ENCODE results near the gene STEAP1B.
"Not testable (repeated sequence)": the region's sequence is repeated elsewhere in the genome, so short reads cannot be mapped to it uniquely, and the experiment has no call there.

Gene STEAP1B

DNA sequence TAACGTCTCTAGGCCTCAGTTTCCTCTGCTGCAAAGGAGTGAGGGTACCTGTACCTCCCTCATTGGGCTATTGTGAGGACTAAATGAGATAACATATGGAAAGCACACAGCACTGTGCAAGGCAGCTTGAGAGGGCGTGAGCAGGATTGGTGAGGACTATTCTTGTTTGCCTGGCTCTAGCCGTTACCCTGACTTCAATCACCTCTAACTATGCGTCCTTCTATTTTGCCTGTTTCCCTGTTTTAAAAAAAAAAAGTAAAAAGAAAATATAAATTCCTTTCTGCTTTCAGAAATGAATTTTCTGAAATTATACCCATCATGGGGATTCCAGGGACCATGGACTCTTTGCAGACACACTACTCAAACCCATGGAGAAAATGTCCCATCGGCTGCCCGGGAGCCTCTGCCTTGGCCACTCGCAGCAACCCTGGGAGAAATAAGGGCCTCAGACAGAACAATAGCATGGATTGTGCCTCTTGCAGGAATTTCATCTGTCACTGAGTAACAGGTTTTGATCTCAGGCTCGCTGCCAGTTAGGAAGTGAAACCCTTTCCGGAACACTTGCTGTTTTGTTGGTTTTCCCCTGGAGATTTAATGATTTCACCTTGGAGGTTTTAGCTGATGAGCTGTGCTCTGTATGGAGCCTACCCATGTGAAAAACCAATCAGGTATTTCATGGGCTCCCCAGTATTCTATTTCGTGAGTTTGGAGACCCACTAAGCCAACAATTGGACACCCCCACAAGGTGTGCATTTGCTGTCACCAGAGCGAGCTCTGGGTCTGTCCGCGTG lies 55.6 kb downstream of the STEAP1B start:
- Histone ChIP-seq H3K4me3 (ENCODE audit: insufficient read depth, low read depth, low read length) (no peak overlapping the region), H3K9me3 (ENCODE audit: control insufficient read depth, low read length) (no peaks in the 10 kb centered on the region), H3K4me1 (ENCODE audit: control insufficient read depth, insufficient read depth, low read length) (peaks cover 6% of the 10 kb centered on the region), H3K27me3 (ENCODE audit: control insufficient read depth, insufficient read depth, low read length, poor library complexity, severe bottlenecking) (no peaks in the 10 kb centered on the region), H3K27ac (ENCODE audit: insufficient read depth, low read depth, low read length, poor library complexity, severe bottlenecking) (no peak overlapping the region), H3K36me3 (ENCODE audit: control insufficient read depth, insufficient read depth, low read length) (no peaks in the 10 kb centered on the region)
- WGBS, 2 experiments: 90 to 93% methylated on average over 12 to 13 of the region's 13 CpGs

DNA sequence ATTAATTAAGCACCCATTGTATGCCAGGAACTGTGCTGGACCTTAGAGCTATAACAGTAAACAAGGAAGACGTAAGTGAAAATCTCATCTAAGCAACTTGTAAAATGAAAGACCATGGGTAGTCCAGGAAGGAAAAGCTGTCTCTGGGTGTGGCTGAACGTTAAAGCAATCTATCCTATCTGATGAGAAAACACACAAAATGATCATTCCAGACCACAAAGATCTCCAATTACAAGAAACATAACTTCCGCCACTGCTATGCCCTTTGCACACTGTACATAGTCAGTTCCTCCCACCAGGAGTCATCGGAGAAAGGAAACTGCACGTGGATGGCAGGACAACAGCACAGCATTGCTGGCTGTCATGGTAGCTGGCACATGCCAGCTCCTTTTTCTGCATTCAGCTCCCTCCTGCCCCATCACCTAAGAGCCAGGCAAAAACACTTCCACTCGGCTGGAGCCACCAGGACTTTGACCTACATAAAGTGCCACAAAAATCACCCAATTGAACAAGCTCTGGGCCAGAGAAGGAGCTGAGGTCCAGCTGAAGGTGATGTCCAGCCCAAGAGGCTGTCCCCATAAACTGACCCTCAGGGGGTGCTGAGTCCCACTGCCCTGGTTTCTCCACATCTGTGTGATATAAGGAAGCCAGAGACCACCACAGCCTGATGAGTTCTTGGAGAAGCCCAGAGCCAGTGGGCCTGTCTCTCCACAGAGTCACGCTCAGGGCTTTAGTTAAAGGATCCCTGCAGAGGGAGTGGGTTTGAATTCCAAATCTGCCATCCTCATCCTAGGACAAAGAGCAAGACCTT lies 56.4 kb downstream of the STEAP1B start:
- H3K4me3 ChIP-seq (ENCODE audit: insufficient read depth, low read depth, low read length): no peak overlapping the region
- H3K36me3 ChIP-seq (ENCODE audit: control insufficient read depth, insufficient read depth, low read length): no peaks in the 10 kb centered on the region
- no peak overlapping the region for H3K27ac ChIP-seq (ENCODE audit: insufficient read depth, low read depth, low read length, poor library complexity, severe bottlenecking)
- H3K27me3 ChIP-seq (ENCODE audit: control insufficient read depth, insufficient read depth, low read length, poor library complexity, severe bottlenecking): no peaks in the 10 kb centered on the region
- peaks cover 6% of the 10 kb centered on the region for H3K4me1 ChIP-seq (ENCODE audit: control insufficient read depth, insufficient read depth, low read length)
- H3K9me3 ChIP-seq (ENCODE audit: control insufficient read depth, low read length): no peaks in the 10 kb centered on the region
- WGBS, 2 experiments: 89 to 91% methylated on average over 7 of the region's 7 CpGs

DNA sequence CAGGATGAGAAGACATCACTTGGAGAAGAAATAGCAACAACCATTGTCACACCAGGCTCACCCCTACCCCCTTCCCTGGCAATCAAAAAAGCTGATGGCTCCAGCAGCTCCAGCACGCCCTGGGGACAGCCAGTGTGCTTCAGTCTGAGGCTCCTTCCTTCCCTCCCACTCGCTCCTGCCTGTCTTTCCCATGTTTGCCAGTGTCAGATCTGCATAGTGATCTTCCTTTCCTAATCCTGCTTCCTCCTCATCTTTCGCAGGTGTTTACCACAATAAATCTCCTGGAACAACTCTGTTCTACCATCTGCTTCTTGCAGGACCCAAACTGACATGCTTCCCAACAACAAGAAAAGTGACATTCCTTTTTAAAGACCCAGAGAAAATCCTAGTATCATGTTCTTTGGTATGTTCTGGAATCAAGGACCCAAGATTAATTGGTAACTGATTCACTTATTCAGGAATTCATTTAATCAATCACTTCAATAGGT lies 57.1 kb downstream of the STEAP1B start:
- H3K4me1 ChIP-seq (ENCODE audit: control insufficient read depth, insufficient read depth, low read length): peaks cover 6% of the 10 kb centered on the region
- no peak overlapping the region for H3K4me3 ChIP-seq (ENCODE audit: insufficient read depth, low read depth, low read length)
- no peaks in the 10 kb centered on the region for H3K36me3 ChIP-seq (ENCODE audit: control insufficient read depth, insufficient read depth, low read length)
- WGBS, 2 experiments: 84 to 87% methylated on average over 3 of the region's 3 CpGs
- no peak overlapping the region for H3K27ac ChIP-seq (ENCODE audit: insufficient read depth, low read depth, low read length, poor library complexity, severe bottlenecking)
- H3K27me3 ChIP-seq (ENCODE audit: control insufficient read depth, insufficient read depth, low read length, poor library complexity, severe bottlenecking): no peaks in the 10 kb centered on the region
- no peaks in the 10 kb centered on the region for H3K9me3 ChIP-seq (ENCODE audit: control insufficient read depth, low read length)

DNA sequence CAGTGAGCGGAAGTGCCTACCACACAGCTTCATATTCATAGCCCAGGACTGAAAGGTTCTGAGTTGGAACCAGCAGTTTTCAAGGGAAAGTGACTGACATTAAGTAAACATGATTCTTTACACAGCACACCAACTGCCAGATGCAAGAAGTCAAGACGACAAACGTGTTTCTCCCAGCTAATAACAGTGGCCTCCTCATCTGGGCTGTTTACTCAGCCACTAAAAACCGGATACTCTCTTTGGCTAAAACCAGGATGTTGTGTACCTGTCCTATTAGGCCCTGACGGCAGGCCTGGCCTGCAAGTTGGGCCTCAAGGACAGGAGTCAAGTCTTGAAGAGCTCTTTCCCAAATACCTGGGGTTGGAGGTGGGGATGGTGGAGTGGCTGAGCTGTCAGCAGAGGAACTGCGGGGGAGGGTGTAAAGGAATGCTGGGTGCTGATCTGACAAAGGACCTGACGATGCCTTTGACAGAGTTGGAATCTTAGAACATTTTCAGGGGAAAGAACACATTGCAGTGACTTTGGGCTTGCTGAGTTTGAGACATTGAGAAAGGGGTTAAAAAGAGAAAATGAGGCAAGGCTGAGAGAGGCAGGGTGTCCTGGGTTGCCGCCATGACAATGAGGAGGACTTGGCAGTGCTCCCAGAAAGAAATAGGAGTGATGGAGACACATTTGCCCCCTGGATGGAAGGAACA lies 57.7 kb downstream of the STEAP1B start:
- no peaks in the 10 kb centered on the region for H3K9me3 ChIP-seq (ENCODE audit: control insufficient read depth, low read length)
- H3K27ac ChIP-seq (ENCODE audit: insufficient read depth, low read depth, low read length, poor library complexity, severe bottlenecking): no peak overlapping the region
- peaks cover 6% of the 10 kb centered on the region for H3K4me1 ChIP-seq (ENCODE audit: control insufficient read depth, insufficient read depth, low read length)
- no peak overlapping the region for H3K4me3 ChIP-seq (ENCODE audit: insufficient read depth, low read depth, low read length)
- WGBS, 2 experiments: 70 to 74% methylated on average over 8 of the region's 8 CpGs
- H3K36me3 ChIP-seq (ENCODE audit: control insufficient read depth, insufficient read depth, low read length): no peaks in the 10 kb centered on the region
- no peaks in the 10 kb centered on the region for H3K27me3 ChIP-seq (ENCODE audit: control insufficient read depth, insufficient read depth, low read length, poor library complexity, severe bottlenecking)

DNA sequence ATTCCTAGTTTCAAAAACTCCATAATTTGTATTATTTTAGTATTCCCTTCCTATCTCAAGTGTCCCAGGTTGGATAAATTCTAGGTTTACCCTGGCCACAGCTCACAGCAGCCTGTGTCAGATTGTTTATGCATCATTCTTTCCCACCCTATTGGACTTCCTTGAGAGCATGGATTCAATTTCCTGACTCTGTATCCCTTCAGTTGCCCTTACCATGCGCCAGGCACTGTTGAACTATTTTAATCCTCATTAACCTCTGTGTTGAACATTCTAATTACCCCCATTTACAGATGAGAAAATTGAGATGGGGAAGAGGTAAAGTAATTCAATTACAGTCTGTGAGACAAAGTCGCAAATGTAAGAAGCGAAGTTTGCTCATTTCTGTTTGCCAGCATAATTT lies 58.8 kb downstream of the STEAP1B start:
- WGBS, 2 experiments: 97% methylated on average over 3 of the region's 3 CpGs

DNA sequence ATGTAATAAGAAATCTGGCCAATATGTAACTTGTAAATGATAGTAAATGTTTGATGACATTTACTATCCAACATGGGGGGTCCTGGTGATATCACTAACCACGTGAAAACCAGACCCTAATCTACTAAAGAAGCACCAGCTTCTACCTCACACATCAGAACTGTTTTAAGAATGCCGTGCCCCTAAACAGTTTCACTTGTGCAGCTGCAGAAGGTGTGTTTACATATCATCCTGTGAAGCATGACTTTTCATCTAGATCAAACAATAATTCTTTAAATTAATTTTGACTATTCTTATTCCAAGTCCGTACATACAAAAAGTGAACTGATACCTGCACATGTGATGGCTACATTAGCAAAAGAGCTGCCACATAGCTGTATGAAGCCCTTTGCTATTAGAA lies 61.0 kb downstream of the STEAP1B start:
- H3K4me3 ChIP-seq (ENCODE audit: insufficient read depth, low read depth, low read length): no peak overlapping the region
- WGBS, 2 experiments: 94% methylated on average over 3 of the region's 3 CpGs

More for the DNA sequence above, 58.8 kb downstream of the STEAP1B start:
- Histone ChIP-seq H3K27me3 (ENCODE audit: control insufficient read depth, insufficient read depth, low read length, poor library complexity, severe bottlenecking) (no peaks in the 10 kb centered on the region), H3K4me1 (ENCODE audit: control insufficient read depth, insufficient read depth, low read length) (peaks cover 6% of the 10 kb centered on the region), H3K4me3 (ENCODE audit: insufficient read depth, low read depth, low read length) (no peak overlapping the region), H3K36me3 (ENCODE audit: control insufficient read depth, insufficient read depth, low read length) (no peaks in the 10 kb centered on the region), H3K9me3 (ENCODE audit: control insufficient read depth, low read length) (no peaks in the 10 kb centered on the region), H3K27ac (ENCODE audit: insufficient read depth, low read depth, low read length, poor library complexity, severe bottlenecking) (no peak overlapping the region)

DNA sequence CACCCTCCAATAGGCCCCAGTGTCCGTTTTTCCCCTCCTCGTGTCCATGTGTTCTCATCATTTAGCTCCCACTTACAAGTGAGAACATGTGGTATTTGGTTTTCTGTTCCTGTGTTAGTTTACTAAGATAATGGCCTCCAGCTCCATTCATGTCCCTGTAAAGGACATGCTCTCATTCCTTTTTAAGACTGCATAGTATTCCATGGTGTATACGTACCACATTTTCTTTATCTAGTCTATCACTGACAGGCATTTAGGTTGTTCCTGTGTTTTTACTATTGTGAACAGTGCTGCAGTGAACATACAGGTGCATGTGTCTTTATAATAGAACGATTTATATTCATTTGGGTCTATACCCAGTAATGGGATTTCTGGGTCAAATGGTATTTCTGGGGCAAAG lies 63.4 kb downstream of the STEAP1B start:
- H3K4me1 ChIP-seq (ENCODE audit: control insufficient read depth, insufficient read depth, low read length): peaks cover 12% of the 10 kb centered on the region
- H3K36me3 ChIP-seq (ENCODE audit: control insufficient read depth, insufficient read depth, low read length); H3K27ac ChIP-seq (ENCODE audit: insufficient read depth, low read depth, low read length, poor library complexity, severe bottlenecking); H3K27me3 ChIP-seq (ENCODE audit: control insufficient read depth, insufficient read depth, low read length, poor library complexity, severe bottlenecking); H3K9me3 ChIP-seq (ENCODE audit: control insufficient read depth, low read length); H3K4me3 ChIP-seq (ENCODE audit: insufficient read depth, low read depth, low read length): not testable (repeated sequence)
- WGBS, 2 experiments: 85 to 99% methylated on average over 4 of the region's 4 CpGs

More for the DNA sequence above, 61.0 kb downstream of the STEAP1B start:
- no peaks in the 10 kb centered on the region for H3K27me3 ChIP-seq (ENCODE audit: control insufficient read depth, insufficient read depth, low read length, poor library complexity, severe bottlenecking)
- no peak overlapping the region for H3K27ac ChIP-seq (ENCODE audit: insufficient read depth, low read depth, low read length, poor library complexity, severe bottlenecking)
- no peaks in the 10 kb centered on the region for H3K9me3 ChIP-seq (ENCODE audit: control insufficient read depth, low read length)
- H3K36me3 ChIP-seq (ENCODE audit: control insufficient read depth, insufficient read depth, low read length): no peaks in the 10 kb centered on the region
- H3K4me1 ChIP-seq (ENCODE audit: control insufficient read depth, insufficient read depth, low read length): peaks cover 6% of the 10 kb centered on the region

DNA sequence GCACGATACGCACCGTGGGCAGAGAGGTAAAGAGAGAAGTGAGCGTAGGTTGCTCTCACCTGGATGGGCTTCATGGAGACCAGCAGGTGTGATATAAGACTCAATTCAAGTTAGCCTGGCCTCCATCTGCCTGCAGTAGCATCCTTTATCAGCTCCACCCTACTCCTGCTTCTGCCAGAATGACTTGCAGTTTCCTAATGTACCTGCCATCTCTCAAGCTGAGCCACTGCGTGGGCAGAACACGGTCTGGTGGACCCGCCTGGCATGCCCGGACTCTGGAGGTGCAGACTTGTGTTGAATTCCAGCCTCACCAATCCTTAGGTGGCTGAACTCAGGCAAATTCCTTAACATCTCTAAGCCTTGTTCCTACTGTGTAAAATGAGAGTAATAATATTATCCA lies 64.3 kb downstream of the STEAP1B start:
- 95 to 97% methylated on average over 8 of the region's 8 CpGs for WGBS, 2 experiments
- H3K27me3 ChIP-seq (ENCODE audit: control insufficient read depth, insufficient read depth, low read length, poor library complexity, severe bottlenecking): no peaks in the 10 kb centered on the region
- H3K27ac ChIP-seq (ENCODE audit: insufficient read depth, low read depth, low read length, poor library complexity, severe bottlenecking): no peak overlapping the region
- H3K36me3 ChIP-seq (ENCODE audit: control insufficient read depth, insufficient read depth, low read length): no peaks in the 10 kb centered on the region
- H3K4me1 ChIP-seq (ENCODE audit: control insufficient read depth, insufficient read depth, low read length): peaks cover 12% of the 10 kb centered on the region
- H3K4me3 ChIP-seq (ENCODE audit: insufficient read depth, low read depth, low read length): no peak overlapping the region
- H3K9me3 ChIP-seq (ENCODE audit: control insufficient read depth, low read length): no peaks in the 10 kb centered on the region

DNA sequence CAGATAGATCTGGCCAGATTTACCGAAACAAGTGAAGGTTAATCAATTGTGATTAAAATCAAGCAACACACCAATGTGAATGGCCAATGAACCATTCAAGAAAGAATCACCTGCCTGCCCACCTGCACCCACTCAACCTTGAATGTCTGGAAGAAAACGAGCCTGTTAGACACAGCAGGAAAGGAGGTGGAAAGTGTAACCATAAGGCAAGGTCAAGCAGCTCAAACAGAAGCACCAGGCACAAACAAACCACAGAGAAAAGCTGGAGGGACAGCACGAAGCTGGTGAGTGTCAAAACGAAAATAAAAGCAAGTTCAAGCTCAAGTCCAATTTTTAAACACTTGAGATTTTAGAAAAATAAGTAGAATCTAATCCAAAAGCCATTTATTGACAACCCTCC lies 64.9 kb downstream of the STEAP1B start:
- H3K27ac ChIP-seq (ENCODE audit: insufficient read depth, low read depth, low read length, poor library complexity, severe bottlenecking): no peak overlapping the region
- peaks cover 12% of the 10 kb centered on the region for H3K4me1 ChIP-seq (ENCODE audit: control insufficient read depth, insufficient read depth, low read length)
- 84 to 85% methylated on average over 4 of the region's 4 CpGs for WGBS, 2 experiments
- no peaks in the 10 kb centered on the region for H3K36me3 ChIP-seq (ENCODE audit: control insufficient read depth, insufficient read depth, low read length)
- H3K27me3 ChIP-seq (ENCODE audit: control insufficient read depth, insufficient read depth, low read length, poor library complexity, severe bottlenecking): no peaks in the 10 kb centered on the region
- H3K4me3 ChIP-seq (ENCODE audit: insufficient read depth, low read depth, low read length): no peak overlapping the region
- no peaks in the 10 kb centered on the region for H3K9me3 ChIP-seq (ENCODE audit: control insufficient read depth, low read length)
